BLaER1 (cell line): Measurements from ENCODE around the gene MGAT5B.
A peak's percentile ranks its signal among the peaks of the same experiment; 100 is the strongest.

ENCODE experiments used
- H3K27ac ChIP-seq: shearing (Covaris generic); formaldehyde crosslinking; 2 replicates; pipeline ENCODE4 v1.8.1; 2022
- H3K27me3 ChIP-seq: shearing (Covaris generic); formaldehyde crosslinking; 2 replicates; pipeline ENCODE4 v1.8.1; 2022
- H3K36me3 ChIP-seq: shearing (Covaris generic); formaldehyde crosslinking; 2 replicates; pipeline ENCODE4 v1.8.1; 2022
- H3K4me1 ChIP-seq: shearing (Covaris generic); formaldehyde crosslinking; 2 replicates; pipeline ENCODE4 v1.8.1; 2022
- H3K4me2 ChIP-seq: shearing (Covaris generic); formaldehyde crosslinking; 2 replicates; pipeline ENCODE4 v1.8.1; 2022
- H3K4me3 ChIP-seq: shearing (Covaris generic); formaldehyde crosslinking; 2 replicates; pipeline ENCODE4 v1.8.1; 2022
- H3K9ac ChIP-seq: shearing (Covaris generic); formaldehyde crosslinking; 2 replicates; pipeline ENCODE4 v1.8.1; 2022
- H3K9me3 ChIP-seq: shearing (Covaris generic); formaldehyde crosslinking; 2 replicates; pipeline ENCODE4 v1.8.1; 2022
- H4K20me1 ChIP-seq: shearing (Covaris generic); formaldehyde crosslinking; 2 replicates; pipeline ENCODE4 v1.8.1; 2022
- Cebpa-rat ChIP-seq: shearing (Covaris generic); IDR thresholded peaks from 2 replicates; pipeline ENCODE4 v1.8.1; 2022

The MGAT5B gene

GRCh38 chr17:76866203-76866602, 2.0 kb upstream of the MGAT5B start:
- Histone ChIP-seq H3K4me1 (peaks cover 83% of the 10 kb centered on the region), H3K9ac (no peak overlapping the region), H3K36me3 (no peaks in the 10 kb centered on the region), H3K9me3 (peaks cover 12% of the 10 kb centered on the region), H3K27ac (no peak overlapping the region), H4K20me1 (peaks cover 17% of the 10 kb centered on the region), H3K4me3 (no peak overlapping the region), H3K27me3 (no peaks in the 10 kb centered on the region), H3K4me2 (peak overlapping the region; percentile 100)
- no peak for TF ChIP-seq Cebpa-rat

GRCh38 chr17:76866774-76867577, 1.2 kb upstream of the MGAT5B start:
- no peak for TF ChIP-seq Cebpa-rat
- Histone ChIP-seq H3K9ac (peak overlapping the region; percentile 95; the same call in 1 of the 2 replicates), H3K27me3 (no peaks in the 10 kb centered on the region), H3K9me3 (0 out of 2 replicates have a peak, but pooled peaks cover 5% of the 10 kb centered on the region), H3K4me3 (peak overlapping the region; percentile 95; the same call in 1 of the 2 replicates), H3K4me1 (peaks cover 83% of the 10 kb centered on the region), H3K36me3 (no peaks in the 10 kb centered on the region), H4K20me1 (peaks cover 25% of the 10 kb centered on the region), H3K27ac (peak overlapping the region; percentile 98), H3K4me2 (peak overlapping the region; percentile 100)

GRCh38 chr17:76867578-76868175, 527 bp upstream of the MGAT5B start:
- H3K4me1 ChIP-seq: peaks cover 85% of the 10 kb centered on the region
- no peaks in the 10 kb centered on the region for H3K27me3 ChIP-seq
- H3K9me3 ChIP-seq: no peaks in the 10 kb centered on the region
- peaks cover 32% of the 10 kb centered on the region for H4K20me1 ChIP-seq
- H3K4me3 ChIP-seq: peak overlapping the region; percentile 95
- H3K9ac ChIP-seq: peak overlapping the region; percentile 95
- peak overlapping the region; percentile 98 for H3K27ac ChIP-seq
- H3K4me2 ChIP-seq: peak overlapping the region; percentile 100
- H3K36me3 ChIP-seq: peaks cover 6% of the 10 kb centered on the region
- TF ChIP-seq Cebpa-rat: no peak

- H3K4me2 ChIP-seq: peak overlapping the region; percentile 100
- peaks cover 80% of the 10 kb centered on the region for H3K4me1 ChIP-seq
- TF ChIP-seq Cebpa-rat: no peak
- peaks cover 9% of the 10 kb centered on the region; the same call in 1 of the 2 replicates for H3K9me3 ChIP-seq
- H4K20me1 ChIP-seq: peaks cover 44% of the 10 kb centered on the region
- peak overlapping the region; percentile 95 for H3K9ac ChIP-seq
- peak overlapping the region; percentile 95 for H3K4me3 ChIP-seq
- peaks cover 18% of the 10 kb centered on the region for H3K36me3 ChIP-seq
- H3K27me3 ChIP-seq: no peaks in the 10 kb centered on the region
- peak overlapping the region; percentile 98 for H3K27ac ChIP-seq
Measured at GRCh38 chr17:76868669-76869495, 678 bp downstream of the MGAT5B start.

- Histone ChIP-seq H3K9me3 (peaks cover 17% of the 10 kb centered on the region), H3K36me3 (peaks cover 27% of the 10 kb centered on the region), H4K20me1 (peaks cover 50% of the 10 kb centered on the region), H3K9ac (peak overlapping the region; percentile 95), H3K4me1 (peaks cover 72% of the 10 kb centered on the region), H3K27me3 (no peaks in the 10 kb centered on the region), H3K4me2 (peak overlapping the region; percentile 100), H3K27ac (peak overlapping the region; percentile 98), H3K4me3 (peak overlapping the region; percentile 95)
- no peak for TF ChIP-seq Cebpa-rat
Measured at GRCh38 chr17:76869496-76870376, 1.5 kb downstream of the MGAT5B start.

GRCh38 chr17:76870377-76870714, 2.1 kb downstream of the MGAT5B start:
- peak overlapping the region; percentile 100 for H3K4me2 ChIP-seq

GRCh38 chr17:76871668-76872067, 3.5 kb downstream of the MGAT5B start:
- Histone ChIP-seq H4K20me1 (peaks cover 69% of the 10 kb centered on the region), H3K4me3 (peak overlapping the region; percentile 95; the same call in 1 of the 2 replicates), H3K36me3 (peaks cover 46% of the 10 kb centered on the region), H3K27ac (peak overlapping the region; percentile 98; the same call in 1 of the 2 replicates), H3K4me2 (peak overlapping the region; percentile 100), H3K9ac (no peak overlapping the region), H3K9me3 (peaks cover 28% of the 10 kb centered on the region), H3K27me3 (no peaks in the 10 kb centered on the region), H3K4me1 (peaks cover 52% of the 10 kb centered on the region)
- TF ChIP-seq Cebpa-rat: no peak

More at GRCh38 chr17:76870377-76870714, 2.1 kb downstream of the MGAT5B start:
- Histone ChIP-seq H3K27me3 (no peaks in the 10 kb centered on the region), H3K4me3 (peak overlapping the region; percentile 95), H3K9ac (peak overlapping the region; percentile 95), H3K27ac (peak overlapping the region; percentile 98), H3K36me3 (peaks cover 33% of the 10 kb centered on the region), H3K4me1 (peaks cover 66% of the 10 kb centered on the region), H4K20me1 (peaks cover 56% of the 10 kb centered on the region), H3K9me3 (peaks cover 23% of the 10 kb centered on the region)
- TF ChIP-seq Cebpa-rat: no peak

- Histone ChIP-seq H3K9me3 (peaks cover 28% of the 10 kb centered on the region), H3K36me3 (peaks cover 53% of the 10 kb centered on the region), H3K4me3 (no peak overlapping the region), H3K27ac (no peak overlapping the region), H3K27me3 (no peaks in the 10 kb centered on the region), H4K20me1 (peaks cover 76% of the 10 kb centered on the region), H3K9ac (peak overlapping the region; percentile 16; the same call in 1 of the 2 replicates), H3K4me2 (peak overlapping the region; percentile 100), H3K4me1 (peaks cover 46% of the 10 kb centered on the region)
- TF ChIP-seq Cebpa-rat: no peak
Measured at GRCh38 chr17:76872221-76872873, 4.1 kb downstream of the MGAT5B start.
